Type B pancreatic cell (in vitro differentiated cells): ENCODE measurements around the gene RGR. TPM values are rescaled to one million over a fixed set of nuclear protein-coding genes. Genes with fewer than 3 reads are reported as not detected.

ENCODE experiments used
- DNase-seq: peaks from one replicate; pipeline ENCODE4 v3.0.0; 2021; ENCODE audit warnings: mixed read lengths; ENCODE audit not compliant: unreplicated experiment; ENCODE audit errors: extremely low spot score
- H3K27ac Mint-ChIP-seq: 2 replicates; pipeline ENCODE4 v1.8.0; 2021; ENCODE audit warnings: mild to moderate bottlenecking, mixed read lengths
- H3K27me3 Mint-ChIP-seq: 2 replicates; pipeline ENCODE4 v1.8.0; 2021; ENCODE audit warnings: mixed read lengths
- H3K36me3 Mint-ChIP-seq: 2 replicates; pipeline ENCODE4 v1.8.0; 2021; ENCODE audit warnings: mixed read lengths
- H3K4me1 Mint-ChIP-seq: one replicate; pipeline ENCODE4 v1.8.0; 2021; ENCODE audit warnings: mixed read lengths; ENCODE audit not compliant: unreplicated experiment
- H3K4me3 Mint-ChIP-seq: 2 replicates; pipeline ENCODE4 v1.8.0; 2021; ENCODE audit warnings: mild to moderate bottlenecking, mixed read lengths
- H3K9me3 Mint-ChIP-seq: 2 replicates; pipeline ENCODE4 v1.8.0; 2021; ENCODE audit warnings: mixed read lengths
- total RNA-seq: library from RNA; stranded (reverse); gene quantifications from 2 replicates; pipeline ENCODE4 v1.2.1, GENCODE V29; 2021; ENCODE audit warnings: low replicate concordance
- TF ChIP-seq, protein P1 (sequence below): fragments of 200-600 bp; sonication (generic); conservative IDR thresholded peaks from 2 replicates; pipeline ENCODE4 v1.5.0; 2021; ENCODE audit warnings: antibody characterized with exemption, mild to moderate bottlenecking

Gene RGR
- total RNA-seq, 1 donor from 2014 or later = not detected

DNA sequence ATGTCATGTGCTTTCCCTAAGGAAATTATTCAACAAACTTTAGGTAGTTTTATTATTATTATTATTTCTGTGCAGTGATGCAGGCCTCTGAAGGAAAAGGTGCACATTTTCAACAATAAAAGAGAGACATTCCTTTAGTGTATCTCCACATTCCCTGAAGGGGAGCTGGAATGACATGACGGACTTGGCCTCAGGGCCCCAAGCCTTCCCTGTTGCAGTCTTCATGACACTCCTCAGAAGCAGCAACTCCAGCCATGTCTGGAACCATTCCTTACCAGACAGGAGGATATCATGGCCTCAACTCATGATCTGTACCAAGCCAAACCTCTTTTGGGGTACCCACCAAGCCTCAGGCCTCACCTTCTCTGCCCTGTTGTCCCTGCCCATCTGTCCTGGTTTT is 48.3 kb downstream of the RGR start:
- DNase-seq = no peak
- TF ChIP-seq, protein P1, sequence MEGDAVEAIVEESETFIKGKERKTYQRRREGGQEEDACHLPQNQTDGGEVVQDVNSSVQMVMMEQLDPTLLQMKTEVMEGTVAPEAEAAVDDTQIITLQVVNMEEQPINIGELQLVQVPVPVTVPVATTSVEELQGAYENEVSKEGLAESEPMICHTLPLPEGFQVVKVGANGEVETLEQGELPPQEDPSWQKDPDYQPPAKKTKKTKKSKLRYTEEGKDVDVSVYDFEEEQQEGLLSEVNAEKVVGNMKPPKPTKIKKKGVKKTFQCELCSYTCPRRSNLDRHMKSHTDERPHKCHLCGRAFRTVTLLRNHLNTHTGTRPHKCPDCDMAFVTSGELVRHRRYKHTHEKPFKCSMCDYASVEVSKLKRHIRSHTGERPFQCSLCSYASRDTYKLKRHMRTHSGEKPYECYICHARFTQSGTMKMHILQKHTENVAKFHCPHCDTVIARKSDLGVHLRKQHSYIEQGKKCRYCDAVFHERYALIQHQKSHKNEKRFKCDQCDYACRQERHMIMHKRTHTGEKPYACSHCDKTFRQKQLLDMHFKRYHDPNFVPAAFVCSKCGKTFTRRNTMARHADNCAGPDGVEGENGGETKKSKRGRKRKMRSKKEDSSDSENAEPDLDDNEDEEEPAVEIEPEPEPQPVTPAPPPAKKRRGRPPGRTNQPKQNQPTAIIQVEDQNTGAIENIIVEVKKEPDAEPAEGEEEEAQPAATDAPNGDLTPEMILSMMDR = no peak
- Mint-ChIP-seq H3K4me3 (no peak overlapping the region), H3K27me3 (peaks cover 13% of the 10 kb centered on the region), H3K27ac (no peak overlapping the region), H3K9me3 (peaks cover 5% of the 10 kb centered on the region), H3K36me3 (no peaks in the 10 kb centered on the region), H3K4me1 (no peaks in the 10 kb centered on the region)

DNA sequence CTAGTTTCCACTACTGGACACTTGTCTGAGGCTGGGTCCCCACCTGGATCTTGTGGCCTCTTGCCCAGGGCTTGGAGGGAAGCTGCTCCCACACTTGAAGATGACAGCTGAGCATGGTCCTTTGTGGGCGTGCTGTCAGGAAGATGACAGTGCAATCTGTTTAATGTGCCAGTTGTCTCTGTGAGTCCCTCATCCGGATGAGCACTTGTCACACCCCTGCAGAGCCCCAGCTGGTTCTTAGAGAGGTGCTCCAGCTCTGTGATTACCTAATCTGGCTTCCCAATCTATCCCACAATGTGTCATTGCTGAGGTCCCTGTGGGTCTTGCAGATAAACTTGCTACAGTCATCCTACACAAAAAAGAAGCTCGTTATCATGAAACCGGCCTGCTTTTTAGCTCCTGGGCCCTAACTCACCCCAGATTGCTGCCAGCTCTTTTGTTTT is 48.7 kb downstream of the RGR start:
- Mint-ChIP-seq H3K9me3 (peaks cover 5% of the 10 kb centered on the region), H3K36me3 (no peaks in the 10 kb centered on the region), H3K4me3 (no peak overlapping the region), H3K4me1 (no peaks in the 10 kb centered on the region), H3K27me3 (peaks cover 12% of the 10 kb centered on the region), H3K27ac (no peak overlapping the region)
- TF ChIP-seq, protein P1 = no peak
- no peak for DNase-seq

DNA sequence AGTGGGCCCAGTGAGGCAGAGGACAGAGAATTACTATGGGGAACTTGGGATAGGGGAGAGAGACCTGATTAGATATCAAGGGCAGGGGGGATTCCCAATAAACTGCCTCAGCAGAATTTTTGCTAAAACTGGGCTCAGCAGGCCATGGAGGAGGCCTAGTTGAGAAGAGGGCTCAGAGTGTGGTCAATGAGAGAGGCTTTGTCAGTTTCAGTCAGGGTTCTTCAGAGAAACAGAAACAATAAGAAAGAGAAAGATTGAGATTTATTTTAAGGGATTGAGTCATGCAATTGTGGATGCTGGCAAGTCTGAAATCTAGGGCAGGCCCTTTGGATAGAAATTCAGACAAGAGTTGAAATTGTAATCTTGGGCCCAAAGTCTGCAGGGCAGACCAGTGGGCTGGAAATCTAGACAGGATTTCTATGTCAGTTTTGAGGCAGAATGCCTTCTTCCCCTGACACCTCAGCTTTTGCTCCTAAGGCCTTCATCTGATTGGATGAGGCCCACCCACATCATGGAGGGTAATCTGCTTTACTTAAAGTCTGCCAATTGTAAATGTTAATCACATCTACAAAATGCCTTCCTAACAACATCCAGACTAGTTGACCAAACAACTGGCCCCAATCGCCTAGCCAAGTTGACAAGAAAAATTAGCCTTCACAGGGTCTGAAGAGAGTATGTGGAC is 50.1 kb downstream of the RGR start:
- Mint-ChIP-seq H3K9me3 (peaks cover 5% of the 10 kb centered on the region), H3K4me1 (no peaks in the 10 kb centered on the region), H3K36me3 (no peaks in the 10 kb centered on the region), H3K27me3 (peaks cover 10% of the 10 kb centered on the region), H3K4me3 (no peak overlapping the region), H3K27ac (no peak overlapping the region)
- no peak for DNase-seq
- TF ChIP-seq, protein P1 = no peak

DNA sequence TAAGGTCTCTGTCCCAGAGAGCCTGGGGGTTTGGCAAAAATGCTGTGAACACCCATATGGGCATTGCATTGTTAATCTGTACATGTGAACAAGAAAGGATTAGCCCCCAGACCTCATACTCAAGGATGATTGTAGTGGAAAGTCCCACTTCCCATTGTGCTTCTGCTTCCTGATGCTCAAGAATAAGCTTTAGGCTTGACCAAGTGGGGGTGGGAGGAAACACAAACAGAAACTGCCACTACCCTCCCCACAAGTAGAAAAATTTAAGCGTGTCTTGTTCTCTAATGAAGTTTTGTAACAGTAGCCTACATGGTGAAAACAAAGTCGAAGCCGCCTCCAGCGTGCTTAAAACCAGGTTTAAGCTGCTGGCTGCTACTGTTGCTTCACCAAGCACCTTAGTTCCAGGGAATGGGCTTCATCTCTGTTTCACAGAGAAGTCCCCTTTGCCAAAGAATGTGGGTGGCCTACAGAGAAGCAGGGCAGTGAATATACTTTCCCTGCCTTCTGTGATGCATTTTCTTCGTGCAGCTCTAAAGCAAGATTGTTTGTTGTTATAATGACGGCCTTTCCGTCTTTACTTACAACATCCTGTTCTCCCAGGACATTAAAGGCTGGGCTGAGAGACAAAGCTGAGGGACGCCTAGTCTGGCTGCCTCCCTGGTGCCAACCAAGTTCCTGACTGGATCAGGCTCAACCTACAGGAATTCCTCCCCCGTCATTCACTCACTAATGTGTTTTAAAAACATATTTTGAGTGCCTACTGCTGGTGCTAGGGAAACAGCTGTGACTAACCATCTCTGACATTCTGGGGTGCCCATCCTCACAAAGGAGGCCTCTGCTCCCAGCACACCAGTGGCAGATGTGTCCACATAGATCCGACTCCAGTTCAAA is 51.5 kb downstream of the RGR start:
- no peak for DNase-seq
- TF ChIP-seq, protein P1 = no peak
- H3K4me1 Mint-ChIP-seq = no peaks in the 10 kb centered on the region
- no peaks in the 10 kb centered on the region for H3K36me3 Mint-ChIP-seq
- H3K9me3 Mint-ChIP-seq = peaks cover 3% of the 10 kb centered on the region
- no peak overlapping the region for H3K27ac Mint-ChIP-seq
- no peak overlapping the region for H3K4me3 Mint-ChIP-seq
- H3K27me3 Mint-ChIP-seq = peaks cover 10% of the 10 kb centered on the region

DNA sequence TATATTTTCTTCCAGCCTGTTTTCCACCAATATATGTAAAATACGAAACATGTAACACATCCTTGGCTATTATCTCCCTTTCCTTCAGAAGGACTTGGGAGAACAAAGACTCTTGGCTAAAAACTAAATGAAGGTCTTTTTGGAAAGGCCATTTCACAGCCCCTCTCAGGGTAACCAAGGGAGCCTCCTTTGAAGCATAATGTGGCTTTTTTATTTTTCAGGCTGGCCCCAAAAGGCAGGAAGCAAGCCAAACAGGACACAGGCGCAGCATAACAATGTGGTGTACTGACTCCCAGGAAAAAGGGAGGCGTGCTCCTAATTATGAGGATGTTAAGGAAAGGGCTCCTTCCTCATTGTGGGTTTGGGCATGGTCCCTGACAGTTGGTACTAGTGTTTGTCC is 53.2 kb downstream of the RGR start:
- no peak for DNase-seq
- no peaks in the 10 kb centered on the region for H3K9me3 Mint-ChIP-seq
- no peak overlapping the region for H3K4me3 Mint-ChIP-seq
- H3K4me1 Mint-ChIP-seq = no peaks in the 10 kb centered on the region
- no peaks in the 10 kb centered on the region for H3K36me3 Mint-ChIP-seq
- H3K27ac Mint-ChIP-seq = no peak overlapping the region
- peaks cover 10% of the 10 kb centered on the region for H3K27me3 Mint-ChIP-seq
- TF ChIP-seq, protein P1 = no peak
